WTC11 (cell line): Measurements from ENCODE around the gene NXT1. TPM values are rescaled to one million over a fixed set of nuclear protein-coding genes. Genes with fewer than 3 reads are reported as not detected.

Experiments
- ATAC-seq: fragments of 200-7000 bp; cut with Tn5 transposase; 2 replicates; pipeline ENCODE4 v1.10.0; 2021; ENCODE audit warnings: mild to moderate bottlenecking, moderate library complexity
- CTCF ChIA-PET: fragments of 300-600 bp; sonication (Branson Sonifier 250); formaldehyde crosslinking; loops from one replicate; lab custom pipeline; 2021; ENCODE audit warnings: antibody characterized with exemption; lab: Charles Lee
- POLR2A ChIA-PET: fragments of 350-600 bp; sonication (Branson Sonifier 250); formaldehyde crosslinking; loops from one replicate; lab custom pipeline; 2021; ENCODE audit warnings: antibody characterized with exemption; lab: Charles Lee
- DNase-seq: peaks from one replicate; pipeline ENCODE4 v3.0.0; 2021; ENCODE audit warnings: low spot score
- H3K27ac Mint-ChIP-seq: 2 replicates; pipeline ENCODE4 v1.8.0; 2021; ENCODE audit warnings: mixed read lengths
- H3K27me3 Mint-ChIP-seq: 2 replicates; pipeline ENCODE4 v1.8.0; 2021; ENCODE audit warnings: low read depth, mild to moderate bottlenecking, moderate library complexity, mixed read lengths
- H3K36me3 Mint-ChIP-seq: 2 replicates; pipeline ENCODE4 v1.8.0; 2021; ENCODE audit warnings: mixed read lengths
- H3K4me1 Mint-ChIP-seq: 2 replicates; pipeline ENCODE4 v1.8.0; 2022; ENCODE audit warnings: mixed read lengths
- H3K4me3 Mint-ChIP-seq: 2 replicates; pipeline ENCODE4 v1.8.0; 2021; ENCODE audit warnings: mild to moderate bottlenecking, moderate library complexity, mixed read lengths
- H3K9me3 Mint-ChIP-seq: 2 replicates; pipeline ENCODE4 v1.8.0; 2021; ENCODE audit warnings: mixed read lengths
- CREM ChIP-seq: sonication (generic); formaldehyde crosslinking; IDR thresholded peaks from 2 replicates; pipeline ENCODE4 v1.8.1; 2022; ENCODE audit warnings: mild to moderate bottlenecking, missing genetic modification reagents, moderate library complexity
- FOXK1 ChIP-seq: sonication (generic); formaldehyde crosslinking; IDR thresholded peaks from 2 replicates; pipeline ENCODE4 v1.8.0; 2022; ENCODE audit warnings: mild to moderate bottlenecking, moderate library complexity, missing genetic modification reagents
- FOXP1 ChIP-seq: sonication (generic); formaldehyde crosslinking; IDR thresholded peaks from 2 replicates; pipeline ENCODE4 v1.8.0; 2022; ENCODE audit warnings: missing genetic modification reagents, mild to moderate bottlenecking, moderate library complexity, borderline replicate concordance
- GRHL2 ChIP-seq: fragments of 250-450 bp; sonication (Bioruptor Pico); IDR thresholded peaks from 2 replicates; pipeline ENCODE4 v1.8.0; 2022; ENCODE audit warnings: mild to moderate bottlenecking, moderate library complexity; ENCODE audit not compliant: insufficient replicate concordance, severe bottlenecking
- HMGA2 ChIP-seq: fragments of 250-450 bp; sonication (Bioruptor Pico); IDR thresholded peaks from 2 replicates; pipeline ENCODE4 v1.4.0; 2021; ENCODE audit warnings: mild to moderate bottlenecking, moderate library complexity
- IRF2 ChIP-seq: sonication (generic); formaldehyde crosslinking; IDR thresholded peaks from 2 replicates; pipeline ENCODE4 v1.8.0; 2022; ENCODE audit warnings: low read depth, missing genetic modification reagents, borderline replicate concordance
- JAZF1 ChIP-seq: fragments of 250-450 bp; sonication (Bioruptor Pico); IDR thresholded peaks from 2 replicates; pipeline ENCODE4 v1.9.0; 2021; ENCODE audit warnings: moderate library complexity, mild to moderate bottlenecking, inconsistent platforms
- KAT7 ChIP-seq: sonication (generic); formaldehyde crosslinking; IDR thresholded peaks from 2 replicates; pipeline ENCODE4 v1.8.1; 2023; ENCODE audit warnings: missing genetic modification reagents, mild to moderate bottlenecking, borderline replicate concordance
- MXD4 ChIP-seq: fragments of 250-450 bp; sonication (Bioruptor Pico); IDR thresholded peaks from 2 replicates; pipeline ENCODE4 v1.8.0; 2021; ENCODE audit warnings: mild to moderate bottlenecking, moderate library complexity, borderline replicate concordance
- NFATC4 ChIP-seq: fragments of 250-450 bp; sonication (Bioruptor Pico); IDR thresholded peaks from 2 replicates; pipeline ENCODE4 v1.9.0; 2021; ENCODE audit warnings: mild to moderate bottlenecking
- NFYB ChIP-seq: sonication (generic); formaldehyde crosslinking; conservative IDR thresholded peaks from 2 replicates; pipeline ENCODE4 v1.8.0; 2022; ENCODE audit warnings: low read depth, missing genetic modification reagents
- NR1H2 ChIP-seq: sonication (generic); formaldehyde crosslinking; IDR thresholded peaks from 2 replicates; pipeline ENCODE4 v1.9.0; 2021; ENCODE audit warnings: mild to moderate bottlenecking, moderate library complexity, missing genetic modification reagents
- NR2C2 ChIP-seq: sonication (generic); formaldehyde crosslinking; IDR thresholded peaks from 2 replicates; pipeline ENCODE4 v1.8.0; 2022; ENCODE audit warnings: mild to moderate bottlenecking, missing genetic modification reagents
- NR3C1 ChIP-seq: sonication (generic); formaldehyde crosslinking; conservative IDR thresholded peaks from 2 replicates; pipeline ENCODE4 v1.8.1; 2023; ENCODE audit warnings: low read depth, mild to moderate bottlenecking, missing genetic modification reagents
- OVOL2 ChIP-seq: fragments of 250-450 bp; sonication (Bioruptor Pico); IDR thresholded peaks from 2 replicates; pipeline ENCODE4 v1.9.0; 2021; ENCODE audit warnings: mild to moderate bottlenecking, borderline replicate concordance
- RELA ChIP-seq: sonication (generic); formaldehyde crosslinking; IDR thresholded peaks from 2 replicates; pipeline ENCODE4 v1.8.1; 2022; ENCODE audit warnings: missing genetic modification reagents, mild to moderate bottlenecking, borderline replicate concordance
- RORB ChIP-seq: fragments of 250-450 bp; sonication (Bioruptor Pico); IDR thresholded peaks from 2 replicates; pipeline ENCODE4 v1.9.0; 2021; ENCODE audit warnings: mild to moderate bottlenecking
- SMAD3 ChIP-seq: sonication (generic); formaldehyde crosslinking; IDR thresholded peaks from 2 replicates; pipeline ENCODE4 v1.8.0; 2022; ENCODE audit warnings: missing genetic modification reagents, mild to moderate bottlenecking, borderline replicate concordance
- SOX15 ChIP-seq: fragments of 250-450 bp; sonication (Bioruptor Pico); IDR thresholded peaks from 2 replicates; pipeline ENCODE4 v1.9.0; 2021; ENCODE audit warnings: mild to moderate bottlenecking
- SP1 ChIP-seq: sonication (generic); formaldehyde crosslinking; conservative IDR thresholded peaks from 2 replicates; pipeline ENCODE4 v1.8.1; 2022; ENCODE audit warnings: missing genetic modification reagents
- TP53 ChIP-seq: sonication (generic); formaldehyde crosslinking; IDR thresholded peaks from 2 replicates; pipeline ENCODE4 v1.8.1; 2023; ENCODE audit warnings: mild to moderate bottlenecking, missing genetic modification reagents
- ZBTB43 ChIP-seq: sonication (generic); formaldehyde crosslinking; IDR thresholded peaks from 2 replicates; pipeline ENCODE4 v1.8.1; 2023; ENCODE audit warnings: mild to moderate bottlenecking, missing genetic modification reagents
- ZNF138 ChIP-seq: sonication (generic); formaldehyde crosslinking; conservative IDR thresholded peaks from 2 replicates; pipeline ENCODE4 v1.8.1; 2022; ENCODE audit warnings: mild to moderate bottlenecking, moderate library complexity, missing genetic modification reagents
- ZNF219 ChIP-seq: sonication (generic); formaldehyde crosslinking; IDR thresholded peaks from 2 replicates; pipeline ENCODE4 v1.8.0; 2023; ENCODE audit warnings: missing genetic modification reagents, mild to moderate bottlenecking, borderline replicate concordance
- ZNF396 ChIP-seq: fragments of 250-450 bp; sonication (Bioruptor Pico); IDR thresholded peaks from 2 replicates; pipeline ENCODE4 v1.8.0; 2021; ENCODE audit warnings: mild to moderate bottlenecking, moderate library complexity, borderline replicate concordance
- ZNF416 ChIP-seq: fragments of 250-450 bp; sonication (Bioruptor Pico); IDR thresholded peaks from 2 replicates; pipeline ENCODE4 v1.9.0; 2021; ENCODE audit warnings: mild to moderate bottlenecking, inconsistent platforms
- ZNF423 ChIP-seq: fragments of 250-450 bp; sonication (Bioruptor Pico); IDR thresholded peaks from 2 replicates; pipeline ENCODE4 v2.1.2; 2022; ENCODE audit warnings: mild to moderate bottlenecking, moderate library complexity
- total RNA-seq: library from RNA; stranded (reverse); gene quantifications from 3 replicates; pipeline ENCODE4 v1.2.3, GENCODE V29; 2021
- TF ChIP-seq, protein P1 (sequence below): fragments of 200-600 bp; IDR thresholded peaks from 2 replicates; pipeline ENCODE4 v1.8.0; 2022; ENCODE audit warnings: antibody characterized with exemption
- TF ChIP-seq, protein P2 (sequence below): sonication (generic); formaldehyde crosslinking; IDR thresholded peaks from 2 replicates; pipeline ENCODE4 v1.8.0; 2023; ENCODE audit warnings: missing genetic modification reagents
- TF ChIP-seq, protein P3 (sequence below): sonication (generic); formaldehyde crosslinking; IDR thresholded peaks from 2 replicates; pipeline ENCODE4 v1.8.1; 2023; ENCODE audit warnings: mild to moderate bottlenecking, missing genetic modification reagents, moderate library complexity

The NXT1 gene
- total RNA-seq, 1 experiment from 2014 or later: 18.8 TPM

DNA sequence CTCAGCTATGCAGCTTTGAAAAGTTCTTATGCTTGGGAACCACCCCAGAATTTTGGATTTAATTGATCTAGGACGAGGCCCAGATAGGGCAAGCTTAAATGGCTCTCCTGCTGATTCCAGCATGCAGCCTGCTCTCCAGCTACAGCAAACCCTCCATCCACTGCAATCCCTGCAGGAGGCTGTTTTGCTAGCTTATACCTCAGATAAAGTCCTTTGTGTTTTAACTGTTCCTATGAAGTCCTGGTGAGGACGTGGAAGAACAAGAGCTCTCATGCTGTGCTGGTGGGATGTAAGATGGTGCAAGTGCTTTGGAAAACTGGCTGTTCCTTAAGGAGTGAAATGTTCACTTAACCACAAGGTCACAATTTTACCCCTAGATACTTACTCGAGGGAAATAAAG, 25.5 kb upstream of the NXT1 start:
- H3K4me1 Mint-ChIP-seq: peaks cover 8% of the 10 kb centered on the region
- DNase-seq: no peak
- peak; percentile 60 for ATAC-seq
- no peak for TF ChIP-seq NR1H2
- peak; percentile 40; the same call in 1 of the 2 replicates for TF ChIP-seq ZNF423 (CRISPR knock-in tag)
- CTCF ChIA-PET: interaction anchor here (0.5 to 1.2 kb wide), 3 partner anchors 12 to 124 kb away, joined by 3 to 4 read pairs (median 3); no protein-coding TSS in a partner anchor
- POLR2A ChIA-PET: no interaction called here
- peaks cover 13% of the 10 kb centered on the region for H3K9me3 Mint-ChIP-seq
- no peaks in the 10 kb centered on the region for H3K36me3 Mint-ChIP-seq
- H3K4me3 Mint-ChIP-seq: no peak overlapping the region
- H3K27me3 Mint-ChIP-seq: 0 out of 2 replicates have a peak, but pooled peaks cover 2% of the 10 kb centered on the region
- H3K27ac Mint-ChIP-seq: no peak overlapping the region

- ATAC-seq (no peak), DNase-seq (no peak)
- ChIA-PET CTCF (interaction anchor here (0.8 to 1.0 kb wide), 3 partner anchors 10 to 92 kb away, joined by 3 to 5 read pairs (median 3); no protein-coding TSS in a partner anchor), POLR2A (no interaction called here)
- TF ChIP-seq ZBTB43: no peak
- TF ChIP-seq ZNF396 (CRISPR knock-in tag): no peak
- TF ChIP-seq NR2C2 (CRISPR knock-in tag): no peak
- TF ChIP-seq HMGA2 (CRISPR knock-in tag): no peak
- TF ChIP-seq ZNF416 (CRISPR knock-in tag): no peak
- TF ChIP-seq SOX15 (CRISPR knock-in tag): no peak
- no peak for TF ChIP-seq MXD4 (CRISPR knock-in tag)
- TF ChIP-seq, protein P1, sequence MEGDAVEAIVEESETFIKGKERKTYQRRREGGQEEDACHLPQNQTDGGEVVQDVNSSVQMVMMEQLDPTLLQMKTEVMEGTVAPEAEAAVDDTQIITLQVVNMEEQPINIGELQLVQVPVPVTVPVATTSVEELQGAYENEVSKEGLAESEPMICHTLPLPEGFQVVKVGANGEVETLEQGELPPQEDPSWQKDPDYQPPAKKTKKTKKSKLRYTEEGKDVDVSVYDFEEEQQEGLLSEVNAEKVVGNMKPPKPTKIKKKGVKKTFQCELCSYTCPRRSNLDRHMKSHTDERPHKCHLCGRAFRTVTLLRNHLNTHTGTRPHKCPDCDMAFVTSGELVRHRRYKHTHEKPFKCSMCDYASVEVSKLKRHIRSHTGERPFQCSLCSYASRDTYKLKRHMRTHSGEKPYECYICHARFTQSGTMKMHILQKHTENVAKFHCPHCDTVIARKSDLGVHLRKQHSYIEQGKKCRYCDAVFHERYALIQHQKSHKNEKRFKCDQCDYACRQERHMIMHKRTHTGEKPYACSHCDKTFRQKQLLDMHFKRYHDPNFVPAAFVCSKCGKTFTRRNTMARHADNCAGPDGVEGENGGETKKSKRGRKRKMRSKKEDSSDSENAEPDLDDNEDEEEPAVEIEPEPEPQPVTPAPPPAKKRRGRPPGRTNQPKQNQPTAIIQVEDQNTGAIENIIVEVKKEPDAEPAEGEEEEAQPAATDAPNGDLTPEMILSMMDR: no peak
- TF ChIP-seq ZNF138 (CRISPR knock-in tag): no peak
- TF ChIP-seq NR3C1 (CRISPR knock-in tag): no peak
- TF ChIP-seq NR1H2: no peak
- no peak for TF ChIP-seq SP1
- TF ChIP-seq RORB (CRISPR knock-in tag): no peak
- TF ChIP-seq CREM (CRISPR knock-in tag): no peak
- TF ChIP-seq ZNF219 (CRISPR knock-in tag): no peak
- no peak for TF ChIP-seq KAT7 (CRISPR knock-in tag)
- Mint-ChIP-seq H3K4me1 (peaks cover 8% of the 10 kb centered on the region), H3K9me3 (peaks cover 15% of the 10 kb centered on the region), H3K36me3 (no peaks in the 10 kb centered on the region), H3K4me3 (no peak overlapping the region), H3K27ac (no peak overlapping the region), H3K27me3 (0 out of 2 replicates have a peak, but pooled peaks cover 2% of the 10 kb centered on the region)
These were observed 23.8 kb upstream of the NXT1 start for GRCh38 chr20:23326774-23327173.

DNA sequence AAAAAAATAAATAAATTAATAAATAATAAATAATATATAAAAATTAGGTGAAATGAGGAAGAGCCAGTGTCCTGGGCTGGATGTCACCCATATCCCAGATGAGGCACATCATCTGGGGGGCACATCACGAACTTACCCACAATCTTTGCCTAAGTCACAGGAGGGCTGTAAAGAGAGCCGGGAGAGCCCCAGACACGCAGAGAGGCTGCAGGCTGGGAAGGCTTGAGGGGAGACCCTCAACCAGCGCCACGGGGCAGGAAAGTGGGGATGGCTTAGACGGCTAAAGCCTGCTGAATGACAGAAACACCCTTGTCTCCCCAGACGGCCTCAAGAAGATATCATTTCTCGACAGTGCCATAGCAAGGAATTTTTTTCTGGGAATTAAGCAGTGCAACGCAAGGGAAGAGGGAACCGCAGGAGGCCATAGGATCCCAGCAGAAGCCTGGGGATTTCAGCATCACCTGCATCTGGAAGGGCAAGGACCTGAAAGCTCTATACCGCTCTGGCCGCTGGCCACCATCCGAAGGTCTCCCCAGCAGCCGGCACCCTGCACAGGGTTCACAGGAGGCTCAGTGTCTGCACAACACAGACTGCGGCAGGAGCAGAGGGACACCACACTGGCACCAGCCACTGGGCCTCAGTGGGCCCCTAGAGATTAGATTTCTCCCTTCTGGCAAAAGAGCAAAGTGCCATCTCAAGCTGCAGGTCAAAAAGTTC, 22.8 kb upstream of the NXT1 start:
- Mint-ChIP-seq H3K9me3 (peaks cover 15% of the 10 kb centered on the region), H3K27ac (no peak overlapping the region), H3K27me3 (0 out of 2 replicates have a peak, but pooled peaks cover 2% of the 10 kb centered on the region), H3K36me3 (no peaks in the 10 kb centered on the region), H3K4me3 (no peak overlapping the region), H3K4me1 (peaks cover 8% of the 10 kb centered on the region)
- DNase-seq: no peak
- ATAC-seq: no peak
- CTCF ChIA-PET: interaction anchor here (1.2 kb wide), 1 partner anchor 93 kb away, joined by 3 read pairs; no protein-coding TSS in a partner anchor
- POLR2A ChIA-PET: no interaction called here
- TF ChIP-seq FOXP1 (CRISPR knock-in tag) (no peak), KAT7 (CRISPR knock-in tag) (no peak), GRHL2 (CRISPR knock-in tag) (no peak), IRF2 (CRISPR knock-in tag) (no peak), ZNF416 (CRISPR knock-in tag) (no peak), JAZF1 (no peak), SMAD3 (CRISPR knock-in tag) (no peak), TP53 (CRISPR knock-in tag) (no peak), OVOL2 (CRISPR knock-in tag) (no peak), FOXK1 (CRISPR knock-in tag) (no peak), RELA (CRISPR knock-in tag) (no peak), NFATC4 (CRISPR knock-in tag) (no peak), NFYB (CRISPR knock-in tag) (no peak), CREM (CRISPR knock-in tag) (no peak)
- TF ChIP-seq, protein P2, sequence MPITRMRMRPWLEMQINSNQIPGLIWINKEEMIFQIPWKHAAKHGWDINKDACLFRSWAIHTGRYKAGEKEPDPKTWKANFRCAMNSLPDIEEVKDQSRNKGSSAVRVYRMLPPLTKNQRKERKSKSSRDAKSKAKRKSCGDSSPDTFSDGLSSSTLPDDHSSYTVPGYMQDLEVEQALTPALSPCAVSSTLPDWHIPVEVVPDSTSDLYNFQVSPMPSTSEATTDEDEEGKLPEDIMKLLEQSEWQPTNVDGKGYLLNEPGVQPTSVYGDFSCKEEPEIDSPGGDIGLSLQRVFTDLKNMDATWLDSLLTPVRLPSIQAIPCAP (CRISPR knock-in tag): no peak
- TF ChIP-seq, protein P3, sequence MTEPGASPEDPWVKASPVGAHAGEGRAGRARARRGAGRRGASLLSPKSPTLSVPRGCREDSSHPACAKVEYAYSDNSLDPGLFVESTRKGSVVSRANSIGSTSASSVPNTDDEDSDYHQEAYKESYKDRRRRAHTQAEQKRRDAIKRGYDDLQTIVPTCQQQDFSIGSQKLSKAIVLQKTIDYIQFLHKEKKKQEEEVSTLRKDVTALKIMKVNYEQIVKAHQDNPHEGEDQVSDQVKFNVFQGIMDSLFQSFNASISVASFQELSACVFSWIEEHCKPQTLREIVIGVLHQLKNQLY (CRISPR knock-in tag): no peak
